Lower leg skin (tissue), 4 donors: ENCODE measurements around the gene MRM2. TPM values are rescaled to one million over a fixed set of nuclear protein-coding genes. Genes with fewer than 3 reads are reported as not detected.

Source experiments
- DNase-seq, 2 donors: peaks; one replicate each; pipeline ENCODE4 v3.0.0-alpha.2; 2019; ENCODE audit warnings: low spot score in 2 of 2
- H3K4me3 ChIP-seq: fragments of 200-600 bp; sonication (generic); 2 replicates; pipeline ENCODE4 v1.5.1; 2017; ENCODE audit warnings: mild to moderate bottlenecking, low read depth; ENCODE audit not compliant: poor library complexity, severe bottlenecking
- POLR2A ChIP-seq, 2 donors: fragments of 450-650 bp; IDR thresholded peaks; one replicate each; pipeline ENCODE4 v1.6.1; 2016 to 2017; ENCODE audit warnings: antibody characterized with exemption in 2 of 2, mild to moderate bottlenecking in 1 of 2, moderate library complexity in 1 of 2
- WGBS, 2 donors: methylation state at CpG; one replicate each; pipeline ENCODE4 v1.1.5; 2018; 5-methylcytosine and 5-hydroxymethylcytosine counted together
- intact Hi-C: fragments of 100-400 bp; cut with DNase I; formaldehyde crosslinking; loops from one replicate; pipeline ENCODE4 v1.15.0; 2023; ENCODE audit warnings: low total_unique reads
- total RNA-seq, 4 donors: library from RNA; depleted of rRNA; stranded (reverse); fragments of >200 nt; gene quantifications; one replicate each; pipeline ENCODE4 v1.1.0, GENCODE V29; 2016
- TF ChIP-seq, protein P1 (sequence below), 3 donors: fragments of 450-650 bp; IDR thresholded peaks; one replicate each; pipeline ENCODE4 v1.5.1; 2016; ENCODE audit warnings: antibody characterized with exemption in 3 of 3, mild to moderate bottlenecking in 3 of 3, moderate library complexity in 2 of 3

MRM2 gene
- total RNA-seq, 4 donors from 2014 or later: 17.6 to 26.1 (median 23.9) TPM

DNA sequence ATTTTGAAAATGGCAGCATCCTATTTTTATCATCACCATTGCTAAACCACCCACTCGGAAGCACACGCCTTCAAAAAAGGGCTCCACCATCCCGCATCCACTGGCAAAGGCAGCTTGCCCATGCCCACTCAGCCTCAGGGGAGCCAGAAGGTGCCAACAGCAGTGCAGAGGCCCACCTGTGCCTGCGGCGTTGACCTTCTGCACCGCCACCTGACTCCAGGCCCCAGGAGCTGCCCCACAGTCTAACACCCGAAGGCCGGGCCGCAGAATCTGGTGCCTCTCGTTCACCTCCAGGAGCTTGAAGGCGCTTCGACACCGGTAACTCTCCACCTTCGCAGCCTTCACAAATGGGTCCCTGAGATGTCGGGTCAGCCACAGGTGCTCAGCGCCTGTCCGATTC, 2.8 kb downstream of the MRM2 start:
- 95% methylated on average over 17 of the region's 17 CpGs for WGBS, 2 donors
- DNase-seq: no peak

DNA sequence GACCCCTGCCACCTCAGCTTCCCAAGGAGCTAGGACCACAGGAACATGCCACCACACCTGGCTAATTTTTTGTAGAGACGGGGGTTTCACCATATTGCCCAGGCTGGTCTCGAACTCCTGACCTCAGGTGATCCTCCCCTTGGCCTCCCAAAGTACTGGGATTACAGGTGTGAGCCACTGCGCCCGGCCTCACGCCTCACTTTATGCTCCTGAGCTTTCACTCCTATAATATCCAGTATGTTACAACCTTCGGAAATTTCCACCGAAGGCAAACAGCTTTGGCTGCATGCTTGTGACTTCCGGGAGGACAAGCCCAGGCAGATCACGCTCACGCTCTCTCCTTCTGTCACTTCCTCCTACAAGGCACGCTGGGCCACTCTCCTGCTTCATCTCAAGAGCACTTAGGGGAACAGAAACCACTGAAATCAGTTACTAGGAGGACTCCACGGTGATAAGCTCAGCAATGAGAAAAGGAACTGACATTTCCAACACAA, 4.8 kb downstream of the MRM2 start:
- intact Hi-C loops: no loop called here
- peak in 1 of 2 donors; percentile 62 for DNase-seq

More for the DNA sequence above, 2.8 kb downstream of the MRM2 start:
- intact Hi-C loops: no loop called here
- TF ChIP-seq, protein P1, sequence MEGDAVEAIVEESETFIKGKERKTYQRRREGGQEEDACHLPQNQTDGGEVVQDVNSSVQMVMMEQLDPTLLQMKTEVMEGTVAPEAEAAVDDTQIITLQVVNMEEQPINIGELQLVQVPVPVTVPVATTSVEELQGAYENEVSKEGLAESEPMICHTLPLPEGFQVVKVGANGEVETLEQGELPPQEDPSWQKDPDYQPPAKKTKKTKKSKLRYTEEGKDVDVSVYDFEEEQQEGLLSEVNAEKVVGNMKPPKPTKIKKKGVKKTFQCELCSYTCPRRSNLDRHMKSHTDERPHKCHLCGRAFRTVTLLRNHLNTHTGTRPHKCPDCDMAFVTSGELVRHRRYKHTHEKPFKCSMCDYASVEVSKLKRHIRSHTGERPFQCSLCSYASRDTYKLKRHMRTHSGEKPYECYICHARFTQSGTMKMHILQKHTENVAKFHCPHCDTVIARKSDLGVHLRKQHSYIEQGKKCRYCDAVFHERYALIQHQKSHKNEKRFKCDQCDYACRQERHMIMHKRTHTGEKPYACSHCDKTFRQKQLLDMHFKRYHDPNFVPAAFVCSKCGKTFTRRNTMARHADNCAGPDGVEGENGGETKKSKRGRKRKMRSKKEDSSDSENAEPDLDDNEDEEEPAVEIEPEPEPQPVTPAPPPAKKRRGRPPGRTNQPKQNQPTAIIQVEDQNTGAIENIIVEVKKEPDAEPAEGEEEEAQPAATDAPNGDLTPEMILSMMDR (IDR thresholded peaks at IDR 0.05): no peak
- TF ChIP-seq POLR2A (IDR thresholded peaks at IDR 0.05): no peak
- no peak overlapping the region for H3K4me3 ChIP-seq

DNA sequence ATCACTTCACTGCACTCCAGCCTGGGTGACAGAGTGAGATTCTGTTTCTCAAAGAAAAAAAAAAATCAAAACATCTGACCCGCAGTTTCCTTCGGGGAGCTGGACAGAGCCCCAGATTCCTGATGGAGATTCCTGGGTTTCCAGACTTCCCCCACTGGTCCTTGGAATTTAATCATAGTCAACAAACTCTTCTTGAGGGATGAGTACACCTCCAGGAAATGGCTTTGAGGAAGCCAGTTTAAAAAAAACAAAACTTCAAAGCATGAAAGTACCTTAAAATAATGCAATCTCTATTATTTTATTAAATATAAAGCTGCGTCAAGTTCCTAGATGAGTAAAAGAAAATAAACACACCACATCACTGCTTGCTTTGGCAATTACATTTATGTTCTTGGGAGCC, 8.1 kb downstream of the MRM2 start:
- WGBS, 2 donors: 83 to 87% methylated on average over 3 of the region's 3 CpGs
- intact Hi-C loops: no loop called here
- no peak overlapping the region for H3K4me3 ChIP-seq
- no peak for DNase-seq
- TF ChIP-seq POLR2A (IDR thresholded peaks at IDR 0.05): no peak
- TF ChIP-seq, protein P1 (IDR thresholded peaks at IDR 0.05): no peak

More for the DNA sequence above, 4.8 kb downstream of the MRM2 start:
- TF ChIP-seq POLR2A (IDR thresholded peaks at IDR 0.05): no peak
- TF ChIP-seq, protein P1 (IDR thresholded peaks at IDR 0.05): no peak
- WGBS, 2 donors: 47 to 51% methylated on average over 12 of the region's 12 CpGs
- H3K4me3 ChIP-seq: no peak overlapping the region

DNA sequence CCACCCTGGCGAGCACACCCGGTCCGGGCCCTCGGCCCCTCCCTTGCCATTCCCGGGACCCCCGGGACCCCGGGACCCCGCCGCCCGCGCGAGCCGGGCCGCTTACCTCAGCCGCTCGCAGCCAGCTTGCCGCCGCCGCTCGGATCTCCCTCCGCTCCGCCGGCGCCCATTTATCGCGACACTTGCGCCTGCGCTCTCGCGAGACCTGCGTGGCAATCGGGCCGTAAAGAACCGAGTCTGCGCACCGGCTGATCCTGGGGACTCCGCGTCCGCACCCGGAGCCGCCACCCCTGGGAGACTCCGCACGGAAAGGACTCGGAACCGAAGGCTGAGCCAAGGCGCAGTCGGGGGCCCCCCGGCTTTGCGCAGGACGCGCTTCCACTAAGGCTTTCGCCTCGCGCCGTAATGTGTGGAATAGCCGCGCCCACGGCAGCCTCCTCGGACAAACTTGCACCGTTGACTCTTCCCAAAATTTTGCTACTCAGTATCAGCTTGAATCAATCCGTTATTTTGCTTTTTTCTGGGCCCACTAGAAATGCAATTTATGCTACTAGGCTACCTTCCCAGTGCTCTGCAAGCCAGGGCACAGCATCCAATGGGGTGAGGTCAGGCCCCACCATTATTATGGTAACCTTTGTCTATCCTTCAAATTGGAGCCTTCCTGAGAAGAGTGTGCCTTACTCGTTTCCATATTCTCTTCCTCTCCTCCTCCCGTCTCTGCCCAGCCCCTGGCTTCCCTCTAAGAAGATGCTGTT, 9.1 kb downstream of the MRM2 start, which contains the start of gene MAD1L1:
Gene MAD1L1 (minus strand): TSS at position 180 of the 755 bp plus-strand sequence. CDS start 2,812 bp downstream, outside the sequence.
- 0 to 1% methylated on average over 31 to 55 of the region's 63 CpGs for WGBS, 2 donors
- peak within 1 kb of the TSS; percentile 97 for H3K4me3 ChIP-seq
- no peak for TF ChIP-seq POLR2A (IDR thresholded peaks at IDR 0.05)
- TF ChIP-seq, protein P1 (IDR thresholded peaks at IDR 0.05): no peak
- intact Hi-C loops: no loop called here
- peak; percentile 85 to 98 for DNase-seq

DNA sequence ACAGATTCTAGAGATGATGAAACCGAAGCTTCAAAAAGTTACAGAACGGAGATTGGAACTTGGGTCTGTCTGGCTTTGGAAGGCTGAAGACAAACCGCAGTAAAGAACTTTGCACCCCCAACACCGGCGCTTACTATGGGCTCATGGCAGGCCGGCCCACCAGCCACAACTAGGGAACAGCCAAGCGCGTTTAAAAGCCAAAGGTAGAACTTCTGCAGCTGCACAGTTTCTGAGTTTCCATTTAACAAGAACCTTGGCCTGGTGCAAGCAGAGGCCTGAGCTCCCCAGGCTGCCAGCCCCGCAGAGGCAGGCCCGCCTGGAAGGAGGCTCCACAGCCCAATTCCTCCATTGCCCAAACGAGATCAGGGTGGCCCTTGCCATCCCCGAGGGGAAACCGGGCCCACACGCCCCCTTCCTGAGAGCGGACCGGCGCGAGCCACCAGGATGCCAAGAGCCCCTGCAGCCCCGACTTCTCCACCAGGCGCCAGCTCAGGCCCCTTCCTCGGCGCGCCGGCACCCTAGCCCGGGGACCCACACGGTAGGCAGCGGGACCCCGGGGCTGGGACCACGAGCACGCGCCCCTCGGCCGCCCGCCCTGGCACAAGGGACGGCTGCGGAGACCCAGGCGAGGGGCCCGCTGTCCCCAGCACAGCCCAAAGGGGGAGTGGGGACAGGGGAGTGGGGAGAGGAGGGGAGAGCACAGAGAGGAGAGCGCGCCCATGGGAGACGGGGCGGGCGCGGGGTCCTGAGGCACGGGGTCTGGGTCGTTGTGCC, 9.8 kb downstream of the MRM2 start:
- no peak for DNase-seq
- 1 to 3% methylated on average over 24 to 40 of the region's 46 CpGs for WGBS, 2 donors
- intact Hi-C loops: no loop called here
- TF ChIP-seq, protein P1 (IDR thresholded peaks at IDR 0.05): no peak
- TF ChIP-seq POLR2A (IDR thresholded peaks at IDR 0.05): no peak
- peak overlapping the region; percentile 97 for H3K4me3 ChIP-seq
